OCI-LY3 (cell line): ENCODE data around the gene MYCBP2.

Source experiments
- H2AFZ ChIP-seq: fragments of 200-600, 300-600 bp; shearing (Covaris generic); 2 replicates; pipeline ENCODE4 v1.6.0; 2014; ENCODE audit warnings: antibody characterized with exemption, low read depth, low read length
- H3K27ac ChIP-seq: fragments of 200-600, 300-600 bp; sonication (generic); 2 replicates; pipeline ENCODE4 v1.5.1; 2014; ENCODE audit warnings: mild to moderate bottlenecking, low read length, moderate library complexity, mixed read lengths
- H3K27me3 ChIP-seq: fragments of 200-600, 300-600 bp; sonication (generic); 2 replicates; pipeline ENCODE4 v1.6.1; 2014; ENCODE audit warnings: low read depth, low read length, mixed read lengths
- H3K36me3 ChIP-seq: fragments of 200-600, 300-600 bp; sonication (generic); replicated peaks from 2 replicates; pipeline ENCODE3; 2014; ENCODE audit warnings: low read depth, low read length, mixed read lengths
- H3K4me1 ChIP-seq: fragments of 300-600, 200-600 bp; sonication (generic); 2 replicates; pipeline ENCODE4 v1.6.1; 2014; ENCODE audit warnings: low read length, mixed read lengths
- H3K4me2 ChIP-seq: fragments of 200-600, 300-600 bp; sonication (generic); 2 replicates; pipeline ENCODE4 v1.6.1; 2014; ENCODE audit warnings: low read length, mixed read lengths
- H3K4me3 ChIP-seq: fragments of 300-600, 200-600 bp; sonication (generic); 2 replicates; pipeline ENCODE4 v1.5.1; 2014; ENCODE audit warnings: antibody characterized with exemption, mild to moderate bottlenecking, low read length, moderate library complexity
- H3K79me2 ChIP-seq: fragments of 300-600, 200-600 bp; shearing (Covaris generic); 2 replicates; pipeline ENCODE4 v1.6.1; 2014; ENCODE audit warnings: mild to moderate bottlenecking, low read length, mixed read lengths
- H3K9ac ChIP-seq: fragments of 300-600, 200-600 bp; shearing (Covaris generic); 2 replicates; pipeline ENCODE4 v1.6.0; 2014; ENCODE audit warnings: mild to moderate bottlenecking, low read length, moderate library complexity
- H3K9me3 ChIP-seq: fragments of 200-600, 300-600 bp; shearing (Covaris generic); 2 replicates; pipeline ENCODE4 v1.6.1; 2014; ENCODE audit warnings: low read length, mixed read lengths; ENCODE audit not compliant: insufficient read depth
- H4K20me1 ChIP-seq: fragments of 200-600, 300-600 bp; sonication (generic); 2 replicates; pipeline ENCODE4 v1.6.1; 2016; ENCODE audit warnings: low read length, mixed read lengths; ENCODE audit not compliant: insufficient read depth
- CTCF ChIP-seq: fragments of 200-600, 300-600 bp; sonication (generic); IDR thresholded peaks from 2 replicates; pipeline ENCODE4 v1.5.1; 2014; ENCODE audit warnings: antibody characterized with exemption, low read length, low read depth
- EZH2phosphoT487 ChIP-seq: fragments of 200-600 bp; shearing (Covaris generic); IDR thresholded peaks from 2 replicates; pipeline ENCODE4 v1.6.1; 2018; ENCODE audit warnings: antibody characterized with exemption, mixed run types, low read depth

The MYCBP2 gene

GRCh38 chr13:77373502-77373901, 46.6 kb upstream of the MYCBP2 start:
- no peaks in the 10 kb centered on the region for H3K36me3 ChIP-seq
- H3K4me2 ChIP-seq = no peak overlapping the region
- H3K27ac ChIP-seq = no peak overlapping the region

GRCh38 chr13:77372275-77372674, 45.4 kb upstream of the MYCBP2 start:
- H3K79me2 ChIP-seq = no peaks in the 10 kb centered on the region
- peaks cover 6% of the 10 kb centered on the region; the same call in 1 of the 2 replicates for H3K9me3 ChIP-seq
- H3K9ac ChIP-seq = no peak overlapping the region
- no peaks in the 10 kb centered on the region for H3K36me3 ChIP-seq
- H3K27ac ChIP-seq = no peak overlapping the region
- H3K27me3 ChIP-seq = no peaks in the 10 kb centered on the region
- H3K4me3 ChIP-seq = no peak overlapping the region
- H4K20me1 ChIP-seq = no peaks in the 10 kb centered on the region
- no peak for TF ChIP-seq EZH2phosphoT487
- no peak overlapping the region for H3K4me2 ChIP-seq
- H2AFZ ChIP-seq = no peak overlapping the region
- peaks cover 4% of the 10 kb centered on the region; the same call in 1 of the 2 replicates for H3K4me1 ChIP-seq

More at GRCh38 chr13:77373502-77373901, 46.6 kb upstream of the MYCBP2 start:
- peaks cover 4% of the 10 kb centered on the region; the same call in 1 of the 2 replicates for H3K4me1 ChIP-seq
- no peak overlapping the region for H3K4me3 ChIP-seq
- TF ChIP-seq EZH2phosphoT487 = no peak
- TF ChIP-seq CTCF = no peak
- H2AFZ ChIP-seq = no peak overlapping the region
- H3K9ac ChIP-seq = no peak overlapping the region
- peaks cover 2% of the 10 kb centered on the region; the same call in 1 of the 2 replicates for H3K9me3 ChIP-seq
- no peaks in the 10 kb centered on the region for H4K20me1 ChIP-seq
- H3K27me3 ChIP-seq = no peaks in the 10 kb centered on the region
- no peaks in the 10 kb centered on the region for H3K79me2 ChIP-seq

- Histone ChIP-seq H3K4me2 (no peak overlapping the region), H3K27me3 (no peaks in the 10 kb centered on the region), H3K4me3 (no peak overlapping the region), H4K20me1 (no peaks in the 10 kb centered on the region), H3K79me2 (no peaks in the 10 kb centered on the region), H3K9me3 (peaks cover 6% of the 10 kb centered on the region; the same call in 1 of the 2 replicates), H3K27ac (no peak overlapping the region), H2AFZ (no peak overlapping the region), H3K4me1 (peaks cover 4% of the 10 kb centered on the region; the same call in 1 of the 2 replicates), H3K9ac (no peak overlapping the region), H3K36me3 (no peaks in the 10 kb centered on the region)
- TF ChIP-seq CTCF (no peak), EZH2phosphoT487 (no peak)
Observed at GRCh38 chr13:77370888-77371287, 44.0 kb upstream of the MYCBP2 start.

- H3K79me2 ChIP-seq = no peaks in the 10 kb centered on the region
- H3K4me1 ChIP-seq = peaks cover 32% of the 10 kb centered on the region
- no peak overlapping the region for H3K27ac ChIP-seq
- no peak overlapping the region for H2AFZ ChIP-seq
- H3K9me3 ChIP-seq = no peaks in the 10 kb centered on the region
- H3K36me3 ChIP-seq = no peaks in the 10 kb centered on the region
- no peak overlapping the region for H3K9ac ChIP-seq
- H3K4me3 ChIP-seq = no peak overlapping the region
- H4K20me1 ChIP-seq = no peaks in the 10 kb centered on the region
- no peaks in the 10 kb centered on the region; the same call in 1 of the 2 replicates for H3K27me3 ChIP-seq
- H3K4me2 ChIP-seq = no peak overlapping the region
- no peak for TF ChIP-seq EZH2phosphoT487
- no peak for TF ChIP-seq CTCF
Observed at GRCh38 chr13:77362166-77362565, 35.3 kb upstream of the MYCBP2 start.
